NCI-H2107 (cell line): ENCODE results near the gene C12orf54.
"Not testable (repeated sequence)": the region's sequence is repeated elsewhere in the genome, so short reads cannot be mapped to it uniquely, and the experiment has no call there.

Experiments used
- DNase-seq: peaks from one replicate; lab custom pipeline; 2025; lab: John Stamatoyannopoulos, UW

Gene C12orf54

GRCh38 chr12:48510111-48510510 is 27.8 kb downstream of the C12orf54 start:
- DNase-seq = no peak

- DNase-seq = no peak
These were observed 30.6 kb downstream of the C12orf54 start for GRCh38 chr12:48512855-48513254.

- DNase-seq = no peak
These were observed 32.4 kb downstream of the C12orf54 start for GRCh38 chr12:48514728-48515127.

- not testable (repeated sequence) for DNase-seq
These were observed 38.1 kb downstream of the C12orf54 start for GRCh38 chr12:48520381-48520780.

- no peak for DNase-seq
These were observed 43.0 kb downstream of the C12orf54 start, which contains the start of gene OR8S1 for GRCh38 chr12:48525332-48525731. Gene OR8S1, plus strand, starts transcription at chr12:48525632. Its CDS starts 0 bp downstream, at chr12:48525632.

GRCh38 chr12:48527891-48528670 is 45.8 kb downstream of the C12orf54 start:
- no peak for DNase-seq

- DNase-seq = no peak
These were observed 50.3 kb downstream of the C12orf54 start for GRCh38 chr12:48532601-48533000.

GRCh38 chr12:48536602-48537001 is 54.3 kb downstream of the C12orf54 start:
- DNase-seq = no peak

GRCh38 chr12:48542300-48542928 is 60.1 kb downstream of the C12orf54 start:
- DNase-seq = no peak

GRCh38 chr12:48545833-48546469 is 63.7 kb downstream of the C12orf54 start:
- no peak for DNase-seq
